GM23248 (cell line): ENCODE data around the gene SPACA7. TPM values are rescaled to one million over a fixed set of nuclear protein-coding genes. Genes with fewer than 3 reads are reported as not detected.
"Not testable (repeated sequence)": the region's sequence is repeated elsewhere in the genome, so short reads cannot be mapped to it uniquely, and the experiment has no call there.

ENCODE experiments used
- DNase-seq: peaks from one replicate; pipeline ENCODE4 v3.0.0-alpha.2; 2015
- H2AFZ ChIP-seq: fragments of 200-600 bp; sonication (generic); 2 replicates; pipeline ENCODE4 v1.6.1; 2016; ENCODE audit warnings: antibody characterized with exemption
- H3F3A ChIP-seq: fragments of 200-600 bp; sonication (generic); 2 replicates; pipeline ENCODE4 v1.6.1; 2016; ENCODE audit warnings: mild to moderate bottlenecking, antibody characterized with exemption, mixed run types; ENCODE audit not compliant: insufficient read depth
- H3K27ac ChIP-seq: fragments of 200-600 bp; sonication (generic); 2 replicates; pipeline ENCODE4 v1.5.1; 2016; ENCODE audit warnings: mild to moderate bottlenecking
- H3K27me3 ChIP-seq: fragments of 200-600 bp; sonication (generic); replicated peaks from 2 replicates; pipeline ENCODE4 v1.6.1; 2016; ENCODE audit warnings: mild to moderate bottlenecking; ENCODE audit not compliant: insufficient read depth
- H3K36me3 ChIP-seq: fragments of 200-600 bp; sonication (generic); 2 replicates; pipeline ENCODE4 v1.6.1; 2016; ENCODE audit warnings: low read depth, mild to moderate bottlenecking
- H3K4me1 ChIP-seq: fragments of 200-600 bp; sonication (generic); 2 replicates; pipeline ENCODE4 v1.6.1; 2016; ENCODE audit warnings: mild to moderate bottlenecking; ENCODE audit not compliant: insufficient read depth
- H3K4me2 ChIP-seq: fragments of 200-600 bp; sonication (generic); one replicate; pipeline ENCODE4 v1.6.1; 2016; ENCODE audit warnings: mild to moderate bottlenecking; ENCODE audit not compliant: unreplicated experiment
- H3K4me3 ChIP-seq: fragments of 200-600 bp; sonication (generic); 2 replicates; pipeline ENCODE4 v1.5.1; 2016; ENCODE audit warnings: mild to moderate bottlenecking
- H3K79me2 ChIP-seq: fragments of 200-600 bp; sonication (generic); 2 replicates; pipeline ENCODE4 v1.6.1; 2016; ENCODE audit warnings: mild to moderate bottlenecking; ENCODE audit not compliant: insufficient read depth
- H3K9ac ChIP-seq: fragments of 200-600 bp; sonication (generic); 2 replicates; pipeline ENCODE4 v1.6.1; 2016; ENCODE audit warnings: mild to moderate bottlenecking
- H3K9me2 ChIP-seq: fragments of 200-600 bp; sonication (generic); 2 replicates; pipeline ENCODE4 v1.6.1; 2016; ENCODE audit warnings: mixed run types, mild to moderate bottlenecking, moderate library complexity; ENCODE audit not compliant: insufficient read depth
- H3K9me3 ChIP-seq: fragments of 200-600 bp; sonication (generic); one replicate; pipeline ENCODE4 v1.6.1; 2017; ENCODE audit warnings: low read depth
- H4K20me1 ChIP-seq: fragments of 200-600 bp; sonication (generic); 2 replicates; pipeline ENCODE4 v1.6.0; 2016; ENCODE audit not compliant: insufficient read depth
- EZH2 ChIP-seq: fragments of 200-600 bp; sonication (generic); IDR thresholded peaks from 2 replicates; pipeline ENCODE4 v1.6.1; 2018; ENCODE audit warnings: antibody characterized with exemption, mild to moderate bottlenecking; ENCODE audit not compliant: insufficient read depth, poor library complexity, severe bottlenecking
- EZH2phosphoT487 ChIP-seq: fragments of 200-600 bp; sonication (generic); IDR thresholded peaks from 2 replicates; pipeline ENCODE4 v1.6.1; 2018; ENCODE audit warnings: antibody characterized with exemption, moderate library complexity, mild to moderate bottlenecking, low read depth; ENCODE audit not compliant: insufficient read depth
- WGBS, 2 experiments: methylation state at CpG; one replicate each; pipeline ENCODE4 v1.1.6; 2015 to 2017; ENCODE audit warnings: low lambda C conversion rate in 2 of 2, low coverage in 1 of 2; ENCODE audit errors: missing lambda C conversion rate in 2 of 2; 5-methylcytosine and 5-hydroxymethylcytosine counted together
- in situ Hi-C: fragments of 300-500 bp; cut with MboI; formaldehyde crosslinking; loops from 2 replicates; pipeline ENCODE4 v1.15.0; 2020
- polyA plus RNA-seq: library from polyadenylated mRNA; unstranded; fragments of >200 nt; fragmentation: Nextera tagmentation; extraction: Ambion mirVana; gene quantifications from 2 replicates; pipeline ENCODE4 v1.2.1, GENCODE V29; 2016
- total RNA-seq: library from RNA; depleted of rRNA; stranded (reverse); fragments of >200 nt; shearing (Covaris generic); gene quantifications from 2 replicates; pipeline ENCODE4 v1.2.3, GENCODE V29; 2014

The SPACA7 gene
- total and polyA plus RNA-seq, 2 experiments from 2014 or later, result not detected

- H3K4me3 ChIP-seq, result no peak overlapping the region
- no peaks in the 10 kb centered on the region for H3K4me1 ChIP-seq
- H3K9me3 ChIP-seq, result no peaks in the 10 kb centered on the region
- H3K36me3 ChIP-seq, result no peaks in the 10 kb centered on the region
- 22 to 29% methylated on average over 8 of the region's 8 CpGs for WGBS, 2 experiments
- in situ Hi-C loops, result no loop called here
- DNase-seq, result no peak
- no peaks in the 10 kb centered on the region for H3F3A ChIP-seq
- H3K9ac ChIP-seq, result no peak overlapping the region
- no peaks in the 10 kb centered on the region for H3K79me2 ChIP-seq
- no peak overlapping the region for H2AFZ ChIP-seq
- no peaks in the 10 kb centered on the region for H3K27me3 ChIP-seq
- no peaks in the 10 kb centered on the region for H3K9me2 ChIP-seq
- H4K20me1 ChIP-seq, result no peaks in the 10 kb centered on the region
- no peak overlapping the region for H3K27ac ChIP-seq
- H3K4me2 ChIP-seq, result no peak overlapping the region
- TF ChIP-seq EZH2phosphoT487, result no peak
- no peak for TF ChIP-seq EZH2
Measured at GRCh38 chr13:112391746-112392145, 15.6 kb downstream of the SPACA7 start.

DNA sequence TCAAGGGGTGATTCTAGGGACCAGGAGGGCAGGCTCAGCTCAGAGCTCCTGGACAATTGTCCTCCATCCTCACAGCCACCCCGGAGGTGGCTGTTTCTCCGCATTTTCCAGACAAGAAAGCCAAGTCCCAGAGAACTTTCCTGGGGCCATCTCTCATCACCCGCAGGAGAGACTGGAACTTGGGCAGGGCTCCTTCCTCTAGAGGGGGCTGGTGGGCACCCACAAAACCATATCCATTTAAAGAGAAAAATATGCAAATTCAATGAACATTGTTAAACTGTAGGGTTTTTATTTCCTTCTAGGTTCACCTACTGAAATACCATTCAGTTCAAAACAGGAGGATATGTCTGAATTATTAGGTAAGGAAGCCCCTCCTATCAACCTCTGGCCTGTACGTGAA is 16.6 kb downstream of the SPACA7 start:
- WGBS, 2 experiments, result 41 to 47% methylated on average over 4 of the region's 4 CpGs
- in situ Hi-C loops, result no loop called here
- H3K9ac ChIP-seq, result no peak overlapping the region
- no peak for TF ChIP-seq EZH2phosphoT487
- no peak for TF ChIP-seq EZH2
- H3K36me3 ChIP-seq, result no peaks in the 10 kb centered on the region
- H3F3A ChIP-seq, result no peaks in the 10 kb centered on the region
- no peaks in the 10 kb centered on the region for H3K9me2 ChIP-seq
- no peaks in the 10 kb centered on the region for H3K27me3 ChIP-seq
- H3K27ac ChIP-seq, result no peak overlapping the region
- H3K9me3 ChIP-seq, result no peaks in the 10 kb centered on the region
- no peak overlapping the region for H3K4me3 ChIP-seq
- H3K79me2 ChIP-seq, result no peaks in the 10 kb centered on the region
- H3K4me2 ChIP-seq, result no peak overlapping the region
- H4K20me1 ChIP-seq, result no peaks in the 10 kb centered on the region
- no peaks in the 10 kb centered on the region for H3K4me1 ChIP-seq
- H2AFZ ChIP-seq, result no peak overlapping the region
- no peak for DNase-seq

- H3K36me3 ChIP-seq, in situ Hi-C loops, H3K27me3 ChIP-seq, H3K27ac ChIP-seq, H3F3A ChIP-seq, H3K79me2 ChIP-seq, H3K4me3 ChIP-seq, H3K4me1 ChIP-seq, H2AFZ ChIP-seq, H3K9ac ChIP-seq, H3K9me3 ChIP-seq, H3K4me2 ChIP-seq, H4K20me1 ChIP-seq, DNase-seq, H3K9me2 ChIP-seq: not testable (repeated sequence)
- 19 to 25% methylated on average over 16 of the region's 16 CpGs for WGBS, 2 experiments
Measured at GRCh38 chr13:112395022-112395421, 18.9 kb downstream of the SPACA7 start.

DNA sequence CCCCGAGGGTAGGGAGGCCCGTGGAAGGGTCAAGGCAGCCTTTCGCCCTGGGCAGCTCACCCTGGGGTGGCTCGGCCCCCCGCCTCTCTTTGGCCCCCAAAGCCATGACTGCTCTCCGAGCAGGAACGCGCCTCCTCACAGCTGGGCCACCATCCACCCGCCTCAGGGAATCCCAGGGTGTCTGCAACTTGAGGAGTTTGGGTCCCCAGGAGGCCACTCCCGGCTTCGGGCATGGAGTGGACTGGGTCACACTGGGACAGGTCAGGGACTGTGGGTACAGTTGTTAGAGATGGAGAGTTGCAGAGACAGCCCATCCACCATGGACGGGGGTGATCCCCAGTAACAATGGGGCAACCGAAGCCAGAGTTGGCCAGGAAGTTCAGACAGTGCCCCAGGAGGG is 19.8 kb downstream of the SPACA7 start:
- DNase-seq, H3K9ac ChIP-seq, H3K27me3 ChIP-seq, H3K4me2 ChIP-seq, H3K9me3 ChIP-seq, H4K20me1 ChIP-seq, H3K4me1 ChIP-seq, H3K4me3 ChIP-seq, H3K27ac ChIP-seq, H2AFZ ChIP-seq, H3F3A ChIP-seq, H3K79me2 ChIP-seq, H3K9me2 ChIP-seq, H3K36me3 ChIP-seq, in situ Hi-C loops: not testable (repeated sequence)
- WGBS, 2 experiments, result 29 to 34% methylated on average over 13 of the region's 13 CpGs

GRCh38 chr13:112397108-112397507 is 21.0 kb downstream of the SPACA7 start:
- in situ Hi-C loops, result no loop called here
- H3K9ac ChIP-seq, result no peak overlapping the region
- 47 to 59% methylated on average over 9 of the region's 9 CpGs for WGBS, 2 experiments

DNA sequence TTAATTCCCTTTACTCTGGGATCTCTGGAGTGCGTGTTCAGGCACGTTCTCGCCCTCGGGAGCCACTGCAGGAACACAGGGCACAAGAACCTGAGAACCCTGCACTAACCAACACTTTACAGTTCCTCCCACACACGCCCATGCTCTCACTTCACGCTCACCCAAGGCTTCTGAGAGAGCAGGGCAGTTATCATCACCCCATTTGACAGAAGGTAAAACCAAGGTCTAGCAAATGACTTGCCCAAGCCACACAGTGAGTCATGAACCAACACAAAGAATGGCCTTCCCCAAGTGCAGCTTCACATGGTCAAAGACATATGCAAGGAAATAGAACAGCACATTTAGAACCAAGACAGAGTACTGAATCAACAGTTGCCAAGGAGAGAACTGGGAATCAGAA is 22.2 kb downstream of the SPACA7 start:
- 9 to 11% methylated on average over 6 of the region's 6 CpGs for WGBS, 2 experiments
- H3K9me3 ChIP-seq, in situ Hi-C loops: not testable (repeated sequence)

More at GRCh38 chr13:112397108-112397507, 21.0 kb downstream of the SPACA7 start:
- Histone ChIP-seq H3K36me3 (no peaks in the 10 kb centered on the region), H3K9me3 (no peaks in the 10 kb centered on the region), H2AFZ (no peak overlapping the region), H3F3A (no peaks in the 10 kb centered on the region), H3K27me3 (no peaks in the 10 kb centered on the region), H3K4me3 (no peak overlapping the region), H3K27ac (no peak overlapping the region), H3K4me2 (no peak overlapping the region), H3K9me2 (no peaks in the 10 kb centered on the region), H3K79me2 (no peaks in the 10 kb centered on the region), H3K4me1 (no peaks in the 10 kb centered on the region), H4K20me1 (no peaks in the 10 kb centered on the region)
- DNase-seq, result no peak
- TF ChIP-seq EZH2phosphoT487 (no peak), EZH2 (no peak)

DNA sequence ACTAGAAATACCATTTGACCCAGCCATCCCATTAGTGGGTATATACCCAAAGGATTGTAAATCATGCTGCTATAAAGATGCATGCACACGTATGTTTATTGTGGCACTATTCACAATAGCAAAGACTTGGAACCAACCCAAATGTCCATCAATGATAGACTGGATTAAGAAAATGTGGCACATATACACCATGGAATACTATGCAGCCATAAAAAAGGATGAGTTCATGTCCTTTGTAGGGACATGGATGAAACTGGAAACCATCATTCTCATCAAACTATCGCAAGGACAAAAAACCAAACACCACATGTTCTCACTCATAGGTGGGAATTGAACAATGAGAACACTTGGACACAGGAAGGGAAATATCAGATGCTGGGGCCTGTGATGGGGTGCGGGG is 33.7 kb downstream of the SPACA7 start:
- H3K9me3 ChIP-seq, H3K9ac ChIP-seq, H3K36me3 ChIP-seq, H2AFZ ChIP-seq, DNase-seq, H3K4me3 ChIP-seq, H3K4me1 ChIP-seq, H3F3A ChIP-seq, in situ Hi-C loops, H3K79me2 ChIP-seq, H4K20me1 ChIP-seq, H3K4me2 ChIP-seq, H3K27ac ChIP-seq, H3K9me2 ChIP-seq, H3K27me3 ChIP-seq: not testable (repeated sequence)
- 14 to 33% methylated on average over 3 of the region's 3 CpGs for WGBS, 2 experiments

More for the DNA sequence above, 22.2 kb downstream of the SPACA7 start:
- not testable (repeated sequence) for H3K9me2 ChIP-seq, H2AFZ ChIP-seq, H4K20me1 ChIP-seq, H3K27ac ChIP-seq, H3K27me3 ChIP-seq, H3K79me2 ChIP-seq, H3K4me1 ChIP-seq, H3K9ac ChIP-seq, H3K4me2 ChIP-seq, DNase-seq, H3K4me3 ChIP-seq, H3K36me3 ChIP-seq, H3F3A ChIP-seq
